Measurements from ENCODE around the gene IP6K1.
"Not testable (repeated sequence)": the region's sequence is repeated elsewhere in the genome, so short reads cannot be mapped to it uniquely, and the experiment has no call there.

IP6K1 gene

GRCh38 chr3:49695350-49696015 is 90.9 kb downstream of the IP6K1 start:
- DNase-seq (ENCODE audit: low read depth, low spot score); H3K27ac ChIP-seq: not testable (repeated sequence)

GRCh38 chr3:49694409-49695070 is 91.8 kb downstream of the IP6K1 start:
- H3K27ac ChIP-seq; DNase-seq (ENCODE audit: low read depth, low spot score): not testable (repeated sequence)

- not testable (repeated sequence) for DNase-seq (ENCODE audit: low read depth, low spot score)
Measured at GRCh38 chr3:49691481-49691880, 94.9 kb downstream of the IP6K1 start.

DNA sequence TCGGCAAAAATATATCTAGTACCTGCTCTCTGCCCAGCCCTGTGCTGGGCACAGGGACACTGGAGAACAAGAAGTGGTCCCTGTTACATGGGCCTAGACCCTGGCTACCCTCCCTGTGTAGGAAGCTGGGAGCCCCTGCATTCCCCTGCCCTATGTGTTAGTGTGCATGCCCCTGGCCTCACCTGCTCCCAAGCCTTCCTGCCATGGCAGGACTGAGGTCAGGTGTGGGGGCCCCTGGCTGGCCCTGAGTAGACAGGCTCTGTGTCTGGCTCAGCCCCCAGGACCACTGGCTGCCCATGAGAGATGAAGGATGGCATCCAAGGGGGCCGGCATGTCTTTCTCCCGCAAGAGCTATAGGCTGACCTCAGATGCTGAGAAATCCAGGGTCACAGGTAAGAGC is 95.5 kb downstream of the IP6K1 start:
- H3K27ac ChIP-seq; DNase-seq (ENCODE audit: low read depth, low spot score): not testable (repeated sequence)

More at GRCh38 chr3:49691481-49691880, 94.9 kb downstream of the IP6K1 start:
- H3K27ac ChIP-seq, result not testable (repeated sequence)

DNA sequence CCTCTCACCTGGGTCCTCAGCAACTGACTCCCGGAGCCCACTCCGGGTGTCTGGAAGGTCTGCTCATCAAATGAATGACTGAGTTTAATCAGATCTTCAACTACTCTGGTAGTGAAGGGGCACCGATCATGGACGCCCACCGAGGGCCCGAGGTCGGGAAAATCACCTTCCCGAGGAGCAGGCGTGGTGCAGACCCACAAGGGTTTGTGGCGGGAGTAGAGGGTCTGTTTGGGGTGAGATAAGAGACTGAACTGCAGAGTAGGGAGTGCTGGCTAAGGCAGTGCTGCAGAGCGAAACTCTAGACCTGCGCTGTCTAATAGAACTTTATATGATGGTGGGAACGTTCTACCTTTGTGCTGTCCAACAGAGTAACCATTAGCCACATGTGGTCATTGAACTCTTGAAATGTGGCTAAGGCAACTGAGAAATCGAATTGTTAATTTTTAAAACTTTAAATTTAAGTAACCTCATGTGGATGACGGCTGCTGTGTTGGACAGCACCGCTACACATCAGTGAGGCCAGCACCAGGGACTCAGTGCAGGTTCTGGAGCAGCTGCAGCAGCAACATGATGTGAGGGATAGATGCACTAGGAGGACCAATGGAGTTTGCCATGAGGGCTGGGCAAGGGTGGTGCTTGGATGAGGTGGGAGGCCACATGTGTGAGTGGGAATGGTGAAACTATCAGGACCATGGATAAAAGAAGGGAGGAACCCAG is 96.3 kb downstream of the IP6K1 start:
- not testable (repeated sequence) for DNase-seq (ENCODE audit: low read depth, low spot score)
- peak overlapping the region; percentile 17 for H3K27ac ChIP-seq

DNA sequence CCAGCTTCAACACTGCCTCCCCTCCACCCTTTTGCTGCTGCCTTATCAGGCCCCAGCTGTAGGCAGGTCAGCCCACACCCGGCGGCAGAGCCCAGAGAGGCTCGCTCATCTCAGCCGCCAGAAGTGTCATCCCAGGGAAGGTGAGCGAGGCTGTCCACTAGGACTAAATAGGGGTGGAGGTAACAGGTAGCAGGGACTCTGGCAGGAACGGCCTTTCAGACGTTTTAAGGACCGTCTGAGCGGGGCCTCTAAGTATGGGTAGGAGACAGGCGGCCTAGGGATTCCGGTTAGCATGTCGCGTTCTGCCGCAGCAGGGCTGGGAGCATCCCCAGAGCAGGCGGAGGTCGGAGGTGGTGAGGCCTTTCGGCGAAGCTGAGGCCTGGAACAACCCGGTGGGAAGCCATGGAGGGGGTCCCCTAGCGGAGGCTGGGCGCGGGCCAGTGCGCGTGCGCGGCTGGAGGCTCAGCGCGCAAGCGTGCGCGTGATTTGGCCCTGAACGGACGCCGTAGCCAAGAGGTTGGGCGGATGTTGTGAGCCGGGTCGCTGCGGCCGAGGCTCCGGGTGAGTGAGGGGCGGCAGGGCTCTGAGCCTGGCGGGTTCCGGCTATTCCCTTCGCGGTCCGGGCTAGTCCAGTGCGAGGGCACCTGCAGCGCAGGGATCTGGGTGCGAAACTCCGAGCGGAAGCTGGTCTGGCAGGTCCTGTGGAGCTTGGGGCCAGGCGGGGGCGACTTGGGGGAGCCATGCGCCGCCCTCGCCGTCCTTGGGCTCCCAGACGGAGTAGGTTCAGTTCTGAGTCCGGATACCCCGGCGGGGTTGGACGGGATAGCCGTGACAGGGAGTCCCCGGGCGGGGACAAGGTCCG is 97.1 kb downstream of the IP6K1 start, which contains the start of the genes MST1 and RNF123:
Gene MST1 (minus strand): TSS at position 429 of the 862 bp plus-strand sequence. CDS start 783 bp downstream, outside the sequence.
Gene RNF123 (plus strand): TSS at position 512 of the 862 bp plus-strand sequence. CDS start 1,609 bp downstream, outside the sequence.
- no peak for DNase-seq (ENCODE audit: low read depth, low spot score)
- H3K27ac ChIP-seq, result peak within 1 kb of the TSS; percentile 17

- not testable (repeated sequence) for DNase-seq (ENCODE audit: low read depth, low spot score)
- peak overlapping the region; percentile 17 for H3K27ac ChIP-seq
Measured at GRCh38 chr3:49688338-49689045, 97.8 kb downstream of the IP6K1 start.

GRCh38 chr3:49687424-49687795 is 98.9 kb downstream of the IP6K1 start:
- DNase-seq (ENCODE audit: low read depth, low spot score); H3K27ac ChIP-seq: not testable (repeated sequence)

DNA sequence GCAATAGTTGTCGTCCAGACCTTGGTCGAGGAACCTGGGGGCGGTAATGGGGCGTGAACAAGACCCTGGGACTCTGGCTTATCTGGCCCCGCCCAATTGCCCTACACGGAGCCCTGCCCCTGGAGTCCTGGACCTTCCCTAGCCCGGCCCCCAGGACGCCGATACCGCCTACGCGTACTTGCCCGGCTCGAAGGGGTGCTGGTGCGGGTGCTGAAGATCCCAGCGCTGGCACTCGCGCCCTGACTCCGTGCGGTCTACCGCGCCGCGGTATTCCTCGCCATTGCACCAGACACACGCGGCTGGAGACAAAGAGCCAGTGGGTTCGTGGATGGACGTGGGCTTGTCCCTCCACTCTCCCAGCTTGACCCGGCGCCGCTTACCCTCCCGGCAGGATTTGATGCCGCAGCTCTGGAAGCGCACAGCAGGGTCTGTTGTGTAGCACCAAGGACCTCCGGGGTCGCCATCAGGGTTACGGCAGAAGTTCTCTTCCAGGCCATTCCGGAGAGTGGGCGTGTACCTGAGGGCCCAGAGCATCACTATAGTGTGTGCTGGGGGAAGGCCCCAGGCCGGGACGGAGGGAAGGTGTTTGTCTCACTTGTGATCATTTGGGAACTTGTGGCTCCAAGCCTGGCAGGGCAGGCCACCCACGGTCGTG is 99.4 kb downstream of the IP6K1 start:
- not testable (repeated sequence) for H3K27ac ChIP-seq; DNase-seq (ENCODE audit: low read depth, low spot score)

- H3K27ac ChIP-seq; DNase-seq (ENCODE audit: low read depth, low spot score): not testable (repeated sequence)
Measured at GRCh38 chr3:49686346-49686745, 100.0 kb downstream of the IP6K1 start.

GRCh38 chr3:49685846-49686245 is 100.5 kb downstream of the IP6K1 start:
- DNase-seq (ENCODE audit: low read depth, low spot score); H3K27ac ChIP-seq: not testable (repeated sequence)

- not testable (repeated sequence) for DNase-seq (ENCODE audit: low read depth, low spot score); H3K27ac ChIP-seq
Measured at GRCh38 chr3:49685103-49685502, 101.2 kb downstream of the IP6K1 start.

GRCh38 chr3:49684453-49684852 is 101.9 kb downstream of the IP6K1 start:
- not testable (repeated sequence) for DNase-seq (ENCODE audit: low read depth, low spot score); H3K27ac ChIP-seq

DNA sequence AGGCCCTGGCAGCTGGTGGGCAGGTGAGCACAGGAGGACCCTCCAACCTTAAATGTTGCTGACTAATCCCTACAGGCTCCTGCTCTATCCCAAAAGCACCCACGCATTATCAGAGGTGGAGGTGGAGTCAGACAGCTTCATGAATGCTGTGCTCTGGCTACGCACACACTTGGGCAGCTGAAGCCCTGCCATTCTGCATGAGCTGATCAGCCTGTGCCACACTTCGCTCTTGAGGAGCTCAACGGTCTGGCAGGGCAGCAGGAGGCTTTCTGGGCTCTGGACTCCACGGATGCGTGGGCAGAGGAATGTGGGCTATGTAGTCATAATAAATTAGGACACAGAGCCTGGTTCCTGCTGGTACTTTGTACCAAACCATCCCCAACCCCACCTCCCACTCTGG is 103.2 kb downstream of the IP6K1 start:
- DNase-seq (ENCODE audit: low read depth, low spot score), result no peak
- H3K27ac ChIP-seq, result no peak overlapping the region

- no peak for DNase-seq (ENCODE audit: low read depth, low spot score)
- no peak overlapping the region for H3K27ac ChIP-seq
Measured at GRCh38 chr3:49681543-49681942, 104.8 kb downstream of the IP6K1 start.

DNA sequence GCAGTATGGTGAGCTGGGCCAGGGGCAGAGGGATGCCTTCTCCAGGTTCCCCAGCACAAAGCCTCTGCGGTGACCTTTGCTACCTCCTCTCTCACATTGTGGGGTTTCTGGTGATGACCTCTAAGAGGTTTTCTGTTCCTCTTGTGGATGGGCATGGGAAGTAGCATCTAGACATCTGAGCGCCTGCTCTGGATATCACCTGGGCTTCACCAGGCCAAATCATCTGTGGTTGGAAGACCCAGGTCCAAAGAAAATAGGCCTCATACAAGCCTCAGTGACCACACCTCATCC is 105.2 kb downstream of the IP6K1 start:
- DNase-seq (ENCODE audit: low read depth, low spot score), result no peak
- no peak overlapping the region for H3K27ac ChIP-seq

GRCh38 chr3:49680493-49681231 is 105.7 kb downstream of the IP6K1 start:
- DNase-seq (ENCODE audit: low read depth, low spot score), result no peak
- H3K27ac ChIP-seq, result no peak overlapping the region

DNA sequence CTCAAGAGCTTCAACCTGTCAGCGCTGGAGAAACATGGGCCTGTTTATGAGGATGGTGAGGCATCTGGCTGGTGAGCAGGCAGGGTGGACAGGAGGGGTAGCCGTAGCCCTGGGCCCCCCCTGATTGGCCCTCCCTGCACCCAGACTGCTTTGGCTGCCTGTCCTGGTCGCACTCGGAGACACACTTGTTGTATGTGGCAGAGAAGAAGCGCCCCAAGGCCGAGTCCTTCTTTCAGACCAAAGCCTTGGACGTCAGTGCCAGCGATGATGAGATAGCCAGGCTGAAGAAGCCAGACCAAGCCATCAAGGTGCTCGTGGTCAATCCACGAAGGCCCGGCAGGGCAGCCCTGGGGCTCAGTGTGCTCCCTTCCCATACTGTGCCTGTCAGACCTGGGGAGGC is 110.4 kb downstream of the IP6K1 start:
- H3K27ac ChIP-seq, result no peak overlapping the region
- no peak for DNase-seq (ENCODE audit: low read depth, low spot score)

Measured in epithelial cell of prostate (primary cell).